ENCODE data around the gene SHROOM3.
"Not testable (repeated sequence)": the region's sequence is repeated elsewhere in the genome, so short reads cannot be mapped to it uniquely, and the experiment has no call there.

Gene SHROOM3

GRCh38 chr4:76723924-76724323 lies 288.9 kb downstream of the SHROOM3 start:
- DNase-seq (ENCODE audit: low spot score): no peak

DNA sequence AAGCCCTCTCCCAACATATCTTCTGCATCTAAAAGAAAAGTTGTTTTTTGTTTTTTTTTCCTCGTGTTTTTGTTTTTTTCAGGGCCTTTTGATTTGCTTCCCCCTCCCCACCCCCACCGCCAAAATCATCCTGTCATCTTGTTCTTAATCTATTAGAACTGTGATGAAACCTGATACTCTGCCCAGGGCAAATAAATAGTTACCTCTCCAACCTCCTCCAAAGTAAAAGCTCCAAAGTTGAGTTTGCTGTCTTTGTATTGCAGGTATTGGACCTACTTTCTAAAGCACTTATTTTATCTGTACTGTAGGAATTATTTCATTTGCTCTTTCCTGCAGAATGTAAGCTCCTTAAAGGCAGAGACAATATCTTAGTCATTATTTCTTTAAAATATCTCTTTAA lies 290.0 kb downstream of the SHROOM3 start:
- no peak for DNase-seq (ENCODE audit: low spot score)

- no peak for DNase-seq (ENCODE audit: low spot score)
Observed at GRCh38 chr4:76726176-76726575, 291.1 kb downstream of the SHROOM3 start.

- DNase-seq (ENCODE audit: low spot score): no peak
Observed at GRCh38 chr4:76726631-76727030, 291.6 kb downstream of the SHROOM3 start.

DNA sequence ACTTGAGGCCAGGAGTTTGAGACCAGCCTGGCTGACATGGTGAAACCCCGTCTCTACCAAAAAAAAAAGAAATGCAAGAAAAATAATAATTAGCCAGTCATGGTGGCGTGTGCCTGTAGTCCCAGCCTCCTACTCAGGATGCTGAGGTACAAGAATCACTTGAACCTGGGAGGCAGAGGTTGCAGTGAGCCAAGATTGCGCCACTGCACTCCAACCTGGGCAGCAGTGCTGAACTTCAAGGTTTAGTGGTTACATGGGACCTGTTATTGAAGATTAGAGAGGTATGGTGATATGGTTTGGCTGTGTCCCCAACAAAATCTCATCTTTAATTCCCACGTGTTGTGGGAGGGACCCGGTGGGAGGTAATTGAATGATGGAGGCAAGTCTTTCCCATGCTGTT lies 292.9 kb downstream of the SHROOM3 start:
- not testable (repeated sequence) for DNase-seq (ENCODE audit: low spot score)

- no peak for DNase-seq (ENCODE audit: low spot score)
Observed at GRCh38 chr4:76729460-76729859, 294.4 kb downstream of the SHROOM3 start.

GRCh38 chr4:76729980-76730379 lies 295.0 kb downstream of the SHROOM3 start:
- no peak for DNase-seq (ENCODE audit: low spot score)

GRCh38 chr4:76732246-76732645 lies 297.2 kb downstream of the SHROOM3 start:
- no peak for DNase-seq (ENCODE audit: low spot score)

GRCh38 chr4:76733068-76733771 lies 298.2 kb downstream of the SHROOM3 start:
- no peak for DNase-seq (ENCODE audit: low spot score)

- no peak for DNase-seq (ENCODE audit: low spot score)
Observed at GRCh38 chr4:76736414-76736813, 301.4 kb downstream of the SHROOM3 start.

DNA sequence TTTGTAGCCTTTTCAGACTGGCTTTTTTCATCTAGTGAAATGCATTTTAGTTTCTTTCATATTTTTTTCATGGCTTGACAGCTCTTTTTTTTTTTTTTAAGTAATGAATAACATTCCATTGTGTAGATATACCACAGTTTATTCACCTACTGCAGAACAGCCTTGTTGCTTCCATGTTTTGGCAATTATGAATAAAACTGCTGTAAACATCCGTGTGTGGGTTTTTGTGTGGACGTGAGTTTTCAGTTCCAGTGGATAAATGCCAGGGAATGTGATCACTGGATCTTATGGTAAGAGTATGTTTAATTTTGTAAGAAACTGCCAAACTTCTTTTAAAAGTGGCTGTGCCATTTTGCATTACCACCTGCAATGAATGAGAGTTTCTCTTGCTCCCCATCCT lies 302.2 kb downstream of the SHROOM3 start:
- no peak for DNase-seq (ENCODE audit: low spot score)

GRCh38 chr4:76737771-76738085 lies 302.7 kb downstream of the SHROOM3 start:
- DNase-seq (ENCODE audit: low spot score): no peak

GRCh38 chr4:76738086-76738931 lies 303.3 kb downstream of the SHROOM3 start:
- DNase-seq (ENCODE audit: low spot score): no peak

DNA sequence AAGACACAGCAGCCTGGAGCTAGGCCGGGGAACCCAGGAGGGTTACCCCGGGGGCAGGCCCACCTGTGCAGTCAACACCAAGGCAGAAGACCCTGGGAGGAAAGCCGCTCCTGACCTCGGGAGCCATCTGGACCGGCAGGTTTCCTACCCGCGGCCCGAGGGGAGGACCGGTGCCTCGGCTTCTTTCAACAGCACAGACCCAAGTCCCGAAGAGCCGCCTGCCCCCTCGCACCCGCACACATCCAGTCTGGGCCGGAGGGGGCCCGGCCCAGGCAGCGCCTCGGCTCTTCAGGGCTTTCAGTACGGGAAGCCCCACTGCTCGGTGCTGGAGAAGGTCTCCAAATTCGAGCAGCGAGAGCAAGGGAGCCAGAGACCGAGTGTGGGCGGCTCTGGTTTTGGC lies 305.2 kb downstream of the SHROOM3 start:
- no peak for DNase-seq (ENCODE audit: low spot score)

GRCh38 chr4:76740866-76741662 lies 306.0 kb downstream of the SHROOM3 start:
- DNase-seq (ENCODE audit: low spot score): no peak

- no peak for DNase-seq (ENCODE audit: low spot score)
Observed at GRCh38 chr4:76741663-76742020, 306.6 kb downstream of the SHROOM3 start.

GRCh38 chr4:76744241-76744921 lies 309.4 kb downstream of the SHROOM3 start:
- DNase-seq (ENCODE audit: low spot score): no peak

DNA sequence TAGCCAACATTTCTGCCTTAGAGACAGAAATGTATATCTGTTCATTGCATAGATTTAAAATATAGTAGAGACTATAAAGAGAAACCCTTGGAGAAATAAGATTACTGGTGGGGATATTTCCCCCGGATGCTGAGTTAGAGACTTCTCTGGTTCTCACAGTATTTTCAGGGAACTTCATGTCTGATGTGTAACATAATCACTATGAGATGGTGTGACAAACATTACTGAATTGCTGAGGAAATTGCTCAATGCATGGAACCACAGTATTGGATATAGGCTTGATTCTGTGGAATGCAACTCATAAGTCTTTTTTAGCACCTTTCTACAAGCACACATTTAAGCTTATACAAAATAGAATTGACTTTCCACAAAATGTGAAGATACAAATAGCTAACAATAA lies 310.2 kb downstream of the SHROOM3 start:
- DNase-seq (ENCODE audit: low spot score): no peak

DNA sequence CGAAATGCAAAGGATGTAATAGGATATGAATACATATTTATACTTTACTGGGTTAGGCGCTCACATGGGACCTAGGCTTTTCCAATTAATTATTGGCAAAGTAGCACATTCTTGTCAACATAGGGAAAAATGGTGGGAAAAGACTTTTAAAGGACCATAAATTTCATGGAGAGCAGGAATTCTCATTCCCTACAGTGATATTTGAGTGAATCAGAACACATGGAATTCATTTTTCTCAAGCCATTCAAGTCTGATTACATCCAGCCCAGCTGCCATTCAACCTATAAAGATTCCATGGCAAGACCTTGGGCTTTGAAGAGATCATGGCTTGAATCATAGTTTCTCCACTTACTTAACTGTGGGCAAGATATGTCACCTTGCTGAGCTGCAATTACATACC lies 312.5 kb downstream of the SHROOM3 start:
- DNase-seq (ENCODE audit: low spot score): no peak

- no peak for DNase-seq (ENCODE audit: low spot score)
Observed at GRCh38 chr4:76748649-76749048, 313.6 kb downstream of the SHROOM3 start.

DNA sequence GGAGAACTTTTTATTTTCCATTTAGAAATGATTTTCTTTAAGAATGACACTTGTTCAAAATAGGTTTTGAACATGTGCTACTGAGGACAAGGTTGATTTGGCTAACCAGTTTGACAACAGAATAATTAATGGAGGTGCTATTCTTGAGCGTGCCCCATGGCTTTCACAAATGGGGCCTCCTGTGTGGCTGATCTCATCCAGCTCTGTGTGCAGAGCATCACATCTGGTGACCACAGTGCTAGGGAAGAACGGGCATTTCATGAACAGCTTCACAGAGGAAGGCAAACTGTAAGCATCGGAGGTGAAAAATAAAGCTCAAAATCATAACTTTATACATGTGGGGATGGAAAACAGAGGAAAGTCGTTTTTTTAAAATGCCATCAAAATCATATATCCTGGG lies 314.3 kb downstream of the SHROOM3 start:
- no peak for DNase-seq (ENCODE audit: low spot score)

- no peak for DNase-seq (ENCODE audit: low spot score)
Observed at GRCh38 chr4:76750716-76751115, 315.7 kb downstream of the SHROOM3 start.

Measured in putamen (tissue), 1 donor.